HepG2 (cell line): ENCODE data around the gene BIRC5. TPM values are rescaled to one million over a fixed set of nuclear protein-coding genes. Genes with fewer than 3 reads are reported as not detected.

Experiments used
- DNMT1 ChIP-seq: sonication (generic); formaldehyde crosslinking; IDR thresholded peaks from 2 replicates; pipeline ENCODE4 v1.5.1; 2020; ENCODE audit warnings: mild to moderate bottlenecking, missing genetic modification reagents
- FOXP1 ChIP-seq, 2 experiments: fragments of 450-650 bp in 1 of 2; IDR thresholded peaks; 2 replicates each; pipeline ENCODE4 v1.6.1; 2017 to 2018; ENCODE audit warnings: antibody characterized with exemption in 1 of 2
- GATAD1 ChIP-seq: IDR thresholded peaks from 2 replicates; pipeline ENCODE4 v1.6.1; 2016; ENCODE audit warnings: missing genetic modification reagents, missing compliant biosample characterization
- GATAD2A ChIP-seq: IDR thresholded peaks from 2 replicates; pipeline ENCODE4 v1.6.1; 2016
- HES4 ChIP-seq: sonication (generic); formaldehyde crosslinking; IDR thresholded peaks from 2 replicates; pipeline ENCODE4 v1.9.0; 2021; ENCODE audit warnings: mild to moderate bottlenecking, missing genetic modification reagents, borderline replicate concordance
- ISX ChIP-seq: sonication (generic); formaldehyde crosslinking; conservative IDR thresholded peaks from 2 replicates; pipeline ENCODE4 v1.5.0; 2020; ENCODE audit warnings: missing genetic modification reagents
- NKX3-1 ChIP-seq: sonication (generic); formaldehyde crosslinking; IDR thresholded peaks from 2 replicates; pipeline ENCODE4 v1.5.0; 2020; ENCODE audit warnings: missing genetic modification reagents
- NRL ChIP-seq: sonication (generic); formaldehyde crosslinking; IDR thresholded peaks from 2 replicates; pipeline ENCODE4 v1.5.0; 2020; ENCODE audit warnings: missing genetic modification reagents, mild to moderate bottlenecking, moderate library complexity, borderline replicate concordance
- POLR2A ChIP-seq, 2 experiments: IDR thresholded peaks; 2 replicates each; pipeline ENCODE4 v1.6.1; 2011; ENCODE audit warnings: low read depth in 2 of 2, low read length in 2 of 2, mild to moderate bottlenecking in 1 of 2, moderate library complexity in 1 of 2; ENCODE audit not compliant: insufficient read depth in 1 of 2
- SOX6 ChIP-seq, 2 experiments: fragments of 450-650 bp in 1 of 2; sonication (generic) in 1 of 2; formaldehyde crosslinking in 1 of 2; IDR thresholded peaks; 2 replicates each; pipeline versions ENCODE4 v1.4.0 to v1.6.1; 2017 to 2020; ENCODE audit warnings: antibody characterized with exemption in 1 of 2, mild to moderate bottlenecking in 1 of 2, missing genetic modification reagents in 1 of 2
- TBX2 ChIP-seq: sonication (generic); formaldehyde crosslinking; IDR thresholded peaks from 2 replicates; pipeline ENCODE4 v1.5.0; 2020; ENCODE audit warnings: missing genetic modification reagents, mild to moderate bottlenecking, borderline replicate concordance
- ZBTB3 ChIP-seq: sonication (generic); formaldehyde crosslinking; IDR thresholded peaks from 2 replicates; pipeline ENCODE4 v1.4.0; 2020; ENCODE audit warnings: low read depth, mild to moderate bottlenecking, moderate library complexity, missing genetic modification reagents, borderline replicate concordance
- ZNF256 ChIP-seq: sonication (generic); formaldehyde crosslinking; conservative IDR thresholded peaks from 2 replicates; pipeline ENCODE4 v1.4.0; 2020; ENCODE audit warnings: missing genetic modification reagents
- ZNF329 ChIP-seq: sonication (generic); formaldehyde crosslinking; IDR thresholded peaks from 2 replicates; pipeline ENCODE4 v1.9.0; 2021; ENCODE audit warnings: low read depth, mild to moderate bottlenecking, missing genetic modification reagents
- ZNF737 ChIP-seq: sonication (generic); formaldehyde crosslinking; IDR thresholded peaks from 2 replicates; pipeline ENCODE4 v1.5.0; 2020; ENCODE audit warnings: missing genetic modification reagents, mild to moderate bottlenecking, borderline replicate concordance
- ZNF746 ChIP-seq: sonication (generic); formaldehyde crosslinking; IDR thresholded peaks from 2 replicates; pipeline ENCODE4 v1.8.0; 2022; ENCODE audit warnings: mild to moderate bottlenecking, missing genetic modification reagents
- polyA plus RNA-seq, 8 experiments: library from polyadenylated mRNA; depleted of rRNA in 3 of 8; stranded (reverse) in 7 of 8; unstranded in 1 of 8; fragments of >200 nt; fragmentation: Illumina TruSeq in 4 of 8; extraction: Trizol in 4 of 8; gene quantifications; 2 replicates each; pipeline versions ENCODE4 v1.2.1 to v1.2.3, GENCODE V29; 2011 to 2016; ENCODE audit warnings: low read depth in 4 of 8, missing spikeins in 1 of 8, mixed read lengths in 1 of 8; ENCODE audit not compliant: insufficient read depth in 1 of 8
- total RNA-seq, 5 experiments: library from RNA; depleted of rRNA; stranded (reverse); fragments of >200 nt; fragmentation: Illumina TruSeq; extraction: Trizol; gene quantifications; 2 replicates each; pipeline ENCODE4 v1.2.3, GENCODE V29; 2016; ENCODE audit warnings: low read depth in 1 of 5
- TF ChIP-seq, protein P1 (sequence below): sonication (generic); formaldehyde crosslinking; IDR thresholded peaks from 2 replicates; pipeline ENCODE4 v1.8.0; 2022; ENCODE audit warnings: mild to moderate bottlenecking, missing genetic modification reagents, moderate library complexity
- TF ChIP-seq, protein P2 (sequence below): sonication (generic); formaldehyde crosslinking; IDR thresholded peaks from 2 replicates; pipeline ENCODE4 v1.8.0; 2022; ENCODE audit warnings: missing genetic modification reagents, low read depth, mild to moderate bottlenecking, borderline replicate concordance
- TF ChIP-seq, protein P3 (sequence below): IDR thresholded peaks from 2 replicates; pipeline ENCODE4 v1.6.1; 2016; ENCODE audit warnings: control low read depth
- TF ChIP-seq, protein P4 (sequence below): sonication (generic); formaldehyde crosslinking; IDR thresholded peaks from 2 replicates; pipeline ENCODE4 v1.4.0; 2020; ENCODE audit warnings: missing genetic modification reagents, borderline replicate concordance

The BIRC5 gene
- total and polyA plus RNA-seq, 2 of the 13 experiments (the other 11 are each of a cell fraction or from before 2014, with no cell fraction given): 30.3 to 135 TPM

DNA sequence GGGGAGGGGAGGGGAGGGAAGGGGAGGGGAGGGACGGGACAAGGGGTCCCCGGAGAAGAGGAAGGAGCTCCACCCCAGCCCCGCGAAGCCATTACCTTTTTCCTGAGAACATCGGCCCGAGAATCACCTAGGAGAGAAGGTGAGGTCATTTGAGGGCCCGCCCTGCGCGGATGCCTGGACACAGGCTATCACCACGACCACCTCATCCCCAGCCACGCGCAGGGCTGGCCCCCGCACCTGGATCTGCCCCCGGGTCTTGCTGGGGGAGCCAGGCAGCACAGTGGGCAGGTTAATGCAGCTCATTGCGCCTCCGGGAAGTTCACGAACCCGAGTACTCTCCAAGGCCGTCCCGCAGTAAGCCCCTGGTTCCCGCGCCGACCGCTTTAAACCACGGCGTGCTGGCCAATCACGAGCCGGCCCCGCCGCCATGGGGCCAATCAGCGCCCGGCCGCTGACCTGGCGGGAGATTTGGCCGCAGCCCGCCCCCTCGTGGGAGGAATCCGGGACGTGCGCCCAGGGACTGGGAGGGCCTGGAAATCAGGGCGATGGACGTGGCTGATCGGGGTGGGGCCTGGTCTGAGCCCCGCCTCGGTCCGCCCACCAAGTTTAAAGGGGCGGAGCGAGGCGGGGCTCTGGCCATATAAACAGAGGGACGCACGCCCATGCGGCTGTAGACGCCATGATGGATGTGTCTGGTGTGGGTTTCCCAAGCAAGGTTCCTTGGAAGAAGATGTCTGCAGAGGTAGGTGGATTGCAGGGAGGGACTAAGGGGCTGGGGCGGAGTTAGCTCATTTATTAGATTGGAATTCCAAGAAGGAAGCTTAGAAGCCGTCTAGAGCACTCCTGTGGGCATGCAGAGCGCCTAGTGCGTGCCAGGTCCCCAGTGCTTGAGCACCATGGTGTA, 27.1 kb upstream of the BIRC5 start, which contains the start of the genes AFMID and TK1 (continued):
- TF ChIP-seq, protein P1, sequence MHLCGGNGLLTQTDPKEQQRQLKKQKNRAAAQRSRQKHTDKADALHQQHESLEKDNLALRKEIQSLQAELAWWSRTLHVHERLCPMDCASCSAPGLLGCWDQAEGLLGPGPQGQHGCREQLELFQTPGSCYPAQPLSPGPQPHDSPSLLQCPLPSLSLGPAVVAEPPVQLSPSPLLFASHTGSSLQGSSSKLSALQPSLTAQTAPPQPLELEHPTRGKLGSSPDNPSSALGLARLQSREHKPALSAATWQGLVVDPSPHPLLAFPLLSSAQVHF (CRISPR knock-in tag): peak; percentile 100
- TF ChIP-seq GATAD1 (CRISPR knock-in tag) (peak; percentile 80; the same call in 1 of the 2 replicates), ZBTB3 (CRISPR knock-in tag) (0 out of 2 replicates have a peak, but pooled peaks have one; percentile 42), HES4 (0 out of 2 replicates have a peak, but pooled peaks have one; percentile 19), NKX3-1 (CRISPR knock-in tag) (0 out of 2 replicates have a peak, but pooled peaks have one; percentile 40), NRL (CRISPR knock-in tag) (no peak; the same call in 1 of the 2 replicates), ISX (CRISPR knock-in tag) (no peak; the same call in 1 of the 2 replicates), GATAD2A (CRISPR knock-in tag) (peak; percentile 66), ZNF737 (no peak), ZNF329 (CRISPR knock-in tag) (peak; percentile 56; the same call in 1 of the 2 replicates), ZNF256 (CRISPR knock-in tag) (peak; percentile 90; the same call in 1 of the 2 replicates), TBX2 (CRISPR knock-in tag) (0 out of 2 replicates have a peak, but pooled peaks have one; percentile 64), DNMT1 (CRISPR knock-in tag) (no peak), FOXP1 (IDR thresholded peaks at IDR 0.05) (no peak), FOXP1 (CRISPR knock-in tag; IDR thresholded peaks at IDR 0.05) (0 out of 2 replicates have a peak, but pooled peaks have one; percentile 23), POLR2A (IDR thresholded peaks at IDR 0.05; ENCODE audit: insufficient read depth in 1 of 2, low read depth in 2 of 2, low read length in 2 of 2) (peak; percentile 99), ZNF746 (CRISPR knock-in tag) (peak; percentile 64; the same call in 1 of the 2 replicates), SOX6 (IDR thresholded peaks at IDR 0.05) (no peak), SOX6 (CRISPR knock-in tag; IDR thresholded peaks at IDR 0.05) (peak; percentile 66)
- TF ChIP-seq, protein P2, sequence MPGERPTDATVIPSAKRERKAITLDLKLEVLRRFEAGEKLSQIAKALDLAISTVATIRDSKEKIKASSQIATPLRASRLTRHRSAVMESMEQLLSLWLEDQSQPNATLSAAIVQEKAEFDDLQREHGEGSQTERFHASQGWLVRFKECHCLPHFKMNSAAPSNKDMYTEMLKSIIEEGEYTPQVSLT (CRISPR knock-in tag): peak; percentile 95; the same call in 1 of the 2 replicates
- TF ChIP-seq, protein P3, sequence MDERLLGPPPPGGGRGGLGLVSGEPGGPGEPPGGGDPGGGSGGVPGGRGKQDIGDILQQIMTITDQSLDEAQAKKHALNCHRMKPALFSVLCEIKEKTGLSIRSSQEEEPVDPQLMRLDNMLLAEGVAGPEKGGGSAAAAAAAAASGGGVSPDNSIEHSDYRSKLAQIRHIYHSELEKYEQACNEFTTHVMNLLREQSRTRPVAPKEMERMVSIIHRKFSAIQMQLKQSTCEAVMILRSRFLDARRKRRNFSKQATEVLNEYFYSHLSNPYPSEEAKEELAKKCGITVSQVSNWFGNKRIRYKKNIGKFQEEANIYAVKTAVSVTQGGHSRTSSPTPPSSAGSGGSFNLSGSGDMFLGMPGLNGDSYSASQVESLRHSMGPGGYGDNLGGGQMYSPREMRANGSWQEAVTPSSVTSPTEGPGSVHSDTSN (CRISPR knock-in tag): 0 out of 2 replicates have a peak, but pooled peaks have one; percentile 16
- TF ChIP-seq, protein P4, sequence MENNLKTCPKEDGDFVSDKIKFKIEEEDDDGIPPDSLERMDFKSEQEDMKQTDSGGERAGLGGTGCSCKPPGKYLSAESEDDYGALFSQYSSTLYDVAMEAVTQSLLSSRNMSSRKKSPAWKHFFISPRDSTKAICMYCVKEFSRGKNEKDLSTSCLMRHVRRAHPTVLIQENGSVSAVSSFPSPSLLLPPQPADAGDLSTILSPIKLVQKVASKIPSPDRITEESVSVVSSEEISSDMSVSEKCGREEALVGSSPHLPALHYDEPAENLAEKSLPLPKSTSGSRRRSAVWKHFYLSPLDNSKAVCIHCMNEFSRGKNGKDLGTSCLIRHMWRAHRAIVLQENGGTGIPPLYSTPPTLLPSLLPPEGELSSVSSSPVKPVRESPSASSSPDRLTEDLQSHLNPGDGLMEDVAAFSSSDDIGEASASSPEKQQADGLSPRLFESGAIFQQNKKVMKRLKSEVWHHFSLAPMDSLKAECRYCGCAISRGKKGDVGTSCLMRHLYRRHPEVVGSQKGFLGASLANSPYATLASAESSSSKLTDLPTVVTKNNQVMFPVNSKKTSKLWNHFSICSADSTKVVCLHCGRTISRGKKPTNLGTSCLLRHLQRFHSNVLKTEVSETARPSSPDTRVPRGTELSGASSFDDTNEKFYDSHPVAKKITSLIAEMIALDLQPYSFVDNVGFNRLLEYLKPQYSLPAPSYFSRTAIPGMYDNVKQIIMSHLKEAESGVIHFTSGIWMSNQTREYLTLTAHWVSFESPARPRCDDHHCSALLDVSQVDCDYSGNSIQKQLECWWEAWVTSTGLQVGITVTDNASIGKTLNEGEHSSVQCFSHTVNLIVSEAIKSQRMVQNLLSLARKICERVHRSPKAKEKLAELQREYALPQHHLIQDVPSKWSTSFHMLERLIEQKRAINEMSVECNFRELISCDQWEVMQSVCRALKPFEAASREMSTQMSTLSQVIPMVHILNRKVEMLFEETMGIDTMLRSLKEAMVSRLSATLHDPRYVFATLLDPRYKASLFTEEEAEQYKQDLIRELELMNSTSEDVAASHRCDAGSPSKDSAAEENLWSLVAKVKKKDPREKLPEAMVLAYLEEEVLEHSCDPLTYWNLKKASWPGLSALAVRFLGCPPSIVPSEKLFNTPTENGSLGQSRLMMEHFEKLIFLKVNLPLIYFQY (CRISPR knock-in tag): peak; percentile 43; the same call in 1 of the 2 replicates
